ENCODE measurements around the gene MAMSTR.

Gene MAMSTR

GRCh38 chr19:48663667-48664066 is 55.9 kb downstream of the MAMSTR start:
- no peak for TF ChIP-seq CTCF (IDR thresholded peaks at IDR 0.05; ENCODE audit: low read depth, low read length, missing control alignments)
- H3K4me3 ChIP-seq (ENCODE audit: low read depth, low read length), result no peak overlapping the region
- DNase-seq (ENCODE audit: low read depth), result no peak
- in situ Hi-C loops (cut with HindIII; ENCODE audit: low sequenced_read_pairs), result no loop called here

All from astrocyte of the cerebellum (primary cell).